ENCODE results near the gene SMC4.
"Not testable (repeated sequence)": the region's sequence is repeated elsewhere in the genome, so short reads cannot be mapped to it uniquely, and the experiment has no call there.

SMC4 gene

GRCh38 chr3:160399125-160400029 is at the start of gene SMC4, which contains the start of gene IFT80:
TSS of gene SMC4 (plus strand) at chr3:160399650. CDS start at chr3:160400827, 1,177 bp downstream.
TSS of gene IFT80 (minus strand) at chr3:160399225. CDS start at chr3:160384600, 14,625 bp downstream.
- TF ChIP-seq ZFX (IDR thresholded peaks at IDR 0.05) (no peak; the same call in none of the 2 replicates), CTCF (conservative IDR thresholded peaks at IDR 0.05) (no peak)
- peak within 1 kb of the TSS; percentile 98 for H3K27ac ChIP-seq

- TF ChIP-seq CTCF (conservative IDR thresholded peaks at IDR 0.05) (no peak), ZFX (IDR thresholded peaks at IDR 0.05) (no peak)
- H3K27ac ChIP-seq = no peak overlapping the region
These were observed 43.6 kb upstream of the SMC4 start for GRCh38 chr3:160355826-160356225.

- not testable (repeated sequence) for H3K27ac ChIP-seq
These were observed 36.6 kb upstream of the SMC4 start for GRCh38 chr3:160362896-160363295.

GRCh38 chr3:160365869-160366522 is 33.5 kb upstream of the SMC4 start:
- H3K27ac ChIP-seq = no peak overlapping the region
- TF ChIP-seq ZFX (IDR thresholded peaks at IDR 0.05) = no peak
- no peak for TF ChIP-seq CTCF (conservative IDR thresholded peaks at IDR 0.05)

GRCh38 chr3:160368804-160369203 is 30.6 kb upstream of the SMC4 start:
- no peak overlapping the region for H3K27ac ChIP-seq
- TF ChIP-seq ZFX (IDR thresholded peaks at IDR 0.05) (no peak), CTCF (conservative IDR thresholded peaks at IDR 0.05) (no peak)

GRCh38 chr3:160369784-160370183 is 29.7 kb upstream of the SMC4 start:
- TF ChIP-seq ZFX (IDR thresholded peaks at IDR 0.05) = no peak
- no peak for TF ChIP-seq CTCF (conservative IDR thresholded peaks at IDR 0.05)
- H3K27ac ChIP-seq = no peak overlapping the region

- no peak overlapping the region for H3K27ac ChIP-seq
- TF ChIP-seq ZFX (IDR thresholded peaks at IDR 0.05) (no peak), CTCF (conservative IDR thresholded peaks at IDR 0.05) (no peak)
These were observed 28.2 kb upstream of the SMC4 start for GRCh38 chr3:160370987-160371857.

Measured in C4-2B (cell line).